Middle frontal gyrus (tissue), 1 donor: ENCODE results near the gene TREH.
"Not testable (repeated sequence)": the region's sequence is repeated elsewhere in the genome, so short reads cannot be mapped to it uniquely, and the experiment has no call there.

Experiments
- DNase-seq: peaks from one replicate; pipeline ENCODE4 v3.0.0-alpha.2; 2015; ENCODE audit warnings: low spot score; ENCODE audit errors: extremely low spot score

Gene TREH, protein sequence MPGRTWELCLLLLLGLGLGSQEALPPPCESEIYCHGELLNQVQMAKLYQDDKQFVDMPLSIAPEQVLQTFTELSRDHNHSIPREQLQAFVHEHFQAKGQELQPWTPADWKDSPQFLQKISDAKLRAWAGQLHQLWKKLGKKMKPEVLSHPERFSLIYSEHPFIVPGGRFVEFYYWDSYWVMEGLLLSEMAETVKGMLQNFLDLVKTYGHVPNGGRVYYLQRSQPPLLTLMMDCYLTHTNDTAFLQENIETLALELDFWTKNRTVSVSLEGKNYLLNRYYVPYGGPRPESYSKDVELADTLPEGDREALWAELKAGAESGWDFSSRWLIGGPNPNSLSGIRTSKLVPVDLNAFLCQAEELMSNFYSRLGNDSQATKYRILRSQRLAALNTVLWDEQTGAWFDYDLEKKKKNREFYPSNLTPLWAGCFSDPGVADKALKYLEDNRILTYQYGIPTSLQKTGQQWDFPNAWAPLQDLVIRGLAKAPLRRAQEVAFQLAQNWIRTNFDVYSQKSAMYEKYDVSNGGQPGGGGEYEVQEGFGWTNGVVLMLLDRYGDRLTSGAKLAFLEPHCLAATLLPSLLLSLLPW

GRCh38 chr11:118679483-118679882 lies at the start of gene TREH:
TREH (minus strand) TSS chr11:118679650; CDS start chr11:118679627, 23 bp downstream.
- no peak for DNase-seq

- not testable (repeated sequence) for DNase-seq
Measured at GRCh38 chr11:118728112-118728511, 48.7 kb upstream of the TREH start.

GRCh38 chr11:118727721-118728066 lies 48.2 kb upstream of the TREH start:
- not testable (repeated sequence) for DNase-seq

DNA sequence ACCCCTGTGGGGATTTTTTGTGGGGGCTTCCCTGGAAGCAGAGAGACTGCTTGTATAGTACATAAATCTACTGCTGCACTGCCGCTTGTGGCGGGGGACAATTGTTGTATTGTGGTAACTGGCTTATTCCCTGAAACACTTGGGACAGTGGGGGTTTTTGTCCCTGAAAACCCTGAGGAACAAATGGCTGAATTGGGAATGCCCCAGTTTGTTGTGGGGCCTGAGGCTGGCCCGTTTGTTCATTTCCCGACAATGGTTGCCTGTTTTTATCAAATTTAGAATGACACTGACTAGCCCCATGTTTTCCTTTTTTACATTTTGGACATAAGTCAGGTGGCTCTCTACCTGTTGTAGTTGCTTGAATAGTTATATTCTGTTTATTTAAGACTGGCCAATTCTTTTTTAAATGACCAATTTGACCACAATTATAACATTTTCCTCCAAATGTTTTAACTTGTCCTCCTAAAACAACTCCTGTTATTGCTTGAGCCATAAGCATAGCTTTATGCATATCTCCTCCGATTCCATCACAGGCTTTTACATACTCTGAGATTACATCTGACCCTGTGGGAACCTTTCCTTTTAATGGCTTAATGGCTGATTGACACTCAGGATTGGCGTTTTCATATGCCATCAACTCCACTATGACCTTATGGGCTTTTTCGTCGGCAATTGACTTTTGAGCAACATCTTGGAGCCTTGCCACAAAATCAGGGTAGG lies 47.7 kb upstream of the TREH start:
- not testable (repeated sequence) for DNase-seq

DNA sequence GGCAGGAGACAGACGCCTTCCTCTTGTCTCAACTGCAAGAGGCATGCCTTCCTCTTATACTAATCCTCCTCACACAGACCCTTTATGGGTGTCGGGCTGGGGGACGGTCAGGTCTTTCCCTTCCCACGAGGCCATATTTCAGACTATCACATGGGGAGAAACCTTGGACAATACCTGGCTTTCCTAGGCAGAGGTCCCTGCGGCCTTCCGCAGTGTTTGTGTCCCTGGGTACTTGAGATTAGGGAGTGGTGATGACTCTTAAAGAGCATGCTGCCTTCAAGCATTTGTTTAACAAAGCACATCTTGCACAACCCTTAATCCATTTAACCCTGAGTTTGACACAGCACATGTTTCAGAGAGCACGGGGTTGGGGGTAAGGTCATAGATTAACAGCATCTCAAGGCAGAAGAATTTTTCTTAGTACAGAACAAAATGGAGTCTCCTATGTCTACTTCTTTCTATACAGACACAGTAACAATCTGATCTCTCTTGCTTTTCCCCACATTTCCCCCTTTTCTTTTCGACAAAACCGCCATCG lies 42.1 kb upstream of the TREH start:
- DNase-seq: not testable (repeated sequence)

GRCh38 chr11:118720740-118721139 lies 41.3 kb upstream of the TREH start:
- DNase-seq: not testable (repeated sequence)

DNA sequence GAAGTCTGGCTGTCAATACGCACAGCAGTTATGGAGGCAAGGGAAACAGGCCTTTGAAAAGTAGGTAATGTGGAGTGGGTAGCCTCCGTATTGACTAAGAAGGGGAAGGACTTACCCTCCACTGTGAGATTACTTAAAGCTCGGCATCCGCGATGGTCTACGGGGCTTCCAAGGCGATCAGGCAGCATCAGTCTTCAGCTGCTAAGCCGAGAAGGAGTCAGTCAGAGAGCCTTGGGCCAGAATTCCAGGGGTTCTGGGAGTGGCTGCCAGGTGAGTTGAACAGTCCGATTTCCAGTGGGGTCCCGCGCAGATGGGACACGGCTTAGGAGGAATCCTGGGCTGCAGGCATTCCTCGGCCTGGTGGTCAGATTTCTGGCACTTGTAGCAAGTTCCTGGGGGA lies 40.6 kb upstream of the TREH start:
- DNase-seq: not testable (repeated sequence)

GRCh38 chr11:118718562-118718961 lies 39.1 kb upstream of the TREH start:
- DNase-seq: not testable (repeated sequence)

GRCh38 chr11:118717733-118718132 lies 38.3 kb upstream of the TREH start:
- not testable (repeated sequence) for DNase-seq

- not testable (repeated sequence) for DNase-seq
Measured at GRCh38 chr11:118717221-118717620, 37.8 kb upstream of the TREH start.

DNA sequence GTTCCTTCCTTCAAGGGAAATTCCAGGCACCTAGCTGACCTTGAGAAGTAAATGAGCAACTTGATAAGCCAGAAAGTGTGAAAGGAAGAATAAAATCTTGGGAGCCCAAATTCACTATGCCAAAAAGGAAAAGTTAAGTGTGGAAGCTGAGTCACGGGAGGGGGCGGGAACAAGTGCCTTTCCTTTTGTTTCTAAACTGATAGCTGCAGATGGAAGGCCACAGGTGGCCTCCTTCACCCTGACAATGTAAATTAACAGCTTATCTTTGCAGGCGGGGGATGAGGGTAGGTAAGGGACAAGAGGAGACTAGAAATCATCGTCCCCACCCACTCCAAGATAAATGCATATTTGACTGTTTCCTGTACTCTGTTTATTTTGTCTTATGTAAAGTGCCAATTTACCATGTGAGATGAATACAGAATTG lies 36.4 kb upstream of the TREH start:
- DNase-seq: no peak

GRCh38 chr11:118715245-118715831 lies 35.9 kb upstream of the TREH start:
- no peak for DNase-seq

DNA sequence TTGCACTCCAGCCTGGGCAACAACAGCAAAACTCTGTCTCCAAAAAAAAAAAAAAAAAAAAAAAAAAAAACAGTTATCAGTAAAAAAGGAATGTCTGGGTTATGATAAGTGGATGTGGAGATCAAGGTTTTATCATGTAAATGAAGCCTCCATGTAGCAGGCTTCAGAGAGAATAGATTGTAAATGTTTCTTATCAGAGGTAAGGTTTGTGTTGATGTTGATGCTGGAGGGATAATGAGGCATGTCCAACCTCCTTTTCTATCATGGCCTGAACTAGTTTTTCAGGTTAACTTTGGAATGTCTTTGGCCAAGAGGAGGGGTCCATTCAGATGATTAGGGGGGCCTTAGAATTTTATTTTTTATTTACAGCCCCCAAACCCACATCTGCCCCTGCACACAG lies 35.4 kb upstream of the TREH start:
- no peak for DNase-seq

- not testable (repeated sequence) for DNase-seq
Measured at GRCh38 chr11:118714416-118714815, 35.0 kb upstream of the TREH start.

- DNase-seq: no peak
Measured at GRCh38 chr11:118708296-118708695, 28.8 kb upstream of the TREH start.

- no peak for DNase-seq
Measured at GRCh38 chr11:118706546-118706825, 27.0 kb upstream of the TREH start.

GRCh38 chr11:118705791-118706545 lies 26.5 kb upstream of the TREH start:
- no peak for DNase-seq

GRCh38 chr11:118705111-118705741 lies 25.8 kb upstream of the TREH start:
- DNase-seq: no peak

DNA sequence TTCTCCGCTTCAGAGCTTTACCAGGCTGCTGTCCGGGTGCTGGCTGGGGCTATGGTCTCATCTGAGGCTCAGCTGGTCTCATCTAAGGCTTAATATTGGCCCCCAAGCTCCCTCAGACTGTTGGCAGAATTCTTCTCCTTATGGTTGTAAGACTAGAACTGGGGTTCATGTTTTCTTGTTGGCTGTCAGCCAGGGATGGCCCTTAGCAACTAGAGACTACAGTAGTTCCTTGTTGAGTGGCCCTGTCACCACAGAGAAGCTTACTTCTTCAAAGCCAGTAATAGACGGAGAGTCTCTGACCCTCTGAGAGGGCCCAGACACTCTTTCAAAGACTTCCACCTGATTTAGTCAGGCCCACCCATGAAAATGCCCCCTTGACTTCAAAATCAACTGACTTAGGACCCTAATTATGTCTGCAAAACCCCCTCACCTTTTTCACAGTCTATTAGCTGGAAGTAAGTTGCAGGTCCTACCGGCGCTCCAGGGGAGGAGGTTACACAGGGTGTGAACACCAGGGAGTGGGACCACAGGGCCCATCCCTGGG lies 24.2 kb upstream of the TREH start:
- DNase-seq: no peak

GRCh38 chr11:118699506-118700220 lies 20.2 kb upstream of the TREH start:
- no peak for DNase-seq
